ENCODE measurements around the gene RNASEH2C.
"Not testable (repeated sequence)": the region's sequence is repeated elsewhere in the genome, so short reads cannot be mapped to it uniquely, and the experiment has no call there.

The RNASEH2C gene

GRCh38 chr11:65685981-65686380, 34.6 kb downstream of the RNASEH2C start:
- no peak for DNase-seq (ENCODE audit: low read depth in 3 of 3)

GRCh38 chr11:65683480-65683879, 37.1 kb downstream of the RNASEH2C start:
- not testable (repeated sequence) for DNase-seq (ENCODE audit: low read depth in 3 of 3)

GRCh38 chr11:65680192-65680743, 40.3 kb downstream of the RNASEH2C start:
- DNase-seq (ENCODE audit: low read depth in 3 of 3): no peak

- DNase-seq (ENCODE audit: low read depth in 3 of 3): no peak
Measured at GRCh38 chr11:65672982-65673381, 47.6 kb downstream of the RNASEH2C start.

- DNase-seq (ENCODE audit: low read depth in 3 of 3): no peak
Measured at GRCh38 chr11:65672180-65672860, 48.3 kb downstream of the RNASEH2C start.

Measured in stimulated activated CD4-positive, alpha-beta T cell treated with anti-CD3 and anti-CD28 coated beads, TNF-alpha, amount 100 ng/mL, for 4 hours (primary cell).